Endothelial cell of umbilical vein (primary cell): ENCODE measurements around the gene ARHGEF17. TPM values are rescaled to one million over a fixed set of nuclear protein-coding genes. Genes with fewer than 3 reads are reported as not detected.

Experiments
- BruUV-seq: library from RNA; stranded (reverse); fragments of 400-500 nt; replicated peaks from 2 replicates; lab custom pipeline; 2021; lab: Mats Ljungman, UMichigan
- CTCF ChIA-PET: fragments of 300-600, 350-600 bp; sonication (Branson Sonifier 250); formaldehyde crosslinking; loops from one replicate; lab custom pipeline; 2021; ENCODE audit warnings: antibody characterized with exemption, inconsistent platforms; lab: Charles Lee
- POLR2A ChIA-PET: fragments of 300-600, 350-600 bp; sonication (Branson Sonifier 250); formaldehyde crosslinking; loops from one replicate; lab custom pipeline; 2021; ENCODE audit warnings: antibody characterized with exemption, inconsistent platforms; lab: Charles Lee
- DNase-seq: peaks from one replicate; pipeline ENCODE4 v3.0.0-alpha.2; 2011; ENCODE audit warnings: low read depth, low spot score
- FAIRE-seq: peaks from 2 replicates; lab custom pipeline; 2011; peaks lifted over from hg19 to GRCh38; lab: Jason Lieb, UNC
- H2AFZ ChIP-seq: 2 replicates; pipeline ENCODE4 v1.6.0; 2012; ENCODE audit warnings: low read depth, low read length, control low read depth, inconsistent platforms
- H3K27ac ChIP-seq: 2 replicates; pipeline ENCODE4 v1.5.1; 2011; ENCODE audit warnings: low read depth, mild to moderate bottlenecking, control low read depth, low read length, moderate library complexity; ENCODE audit not compliant: insufficient read depth
- H3K27me3 ChIP-seq, 2 experiments: 2 replicates each; pipeline versions ENCODE4 v1.6.0 to v1.6.1; 2011; ENCODE audit warnings: low read length in 2 of 2, mixed read lengths in 1 of 2; ENCODE audit not compliant: control insufficient read depth in 2 of 2, insufficient read depth in 2 of 2
- H3K36me3 ChIP-seq, 2 experiments: 2 replicates in 1 of 2; 3 replicates in 1 of 2; pipeline ENCODE4 v1.5.1; 2011; ENCODE audit warnings: low read length in 2 of 2, mild to moderate bottlenecking in 1 of 2, moderate library complexity in 1 of 2; ENCODE audit not compliant: control insufficient read depth in 2 of 2, insufficient read depth in 2 of 2; ENCODE audit errors: extremely low read depth in 1 of 2
- H3K4me1 ChIP-seq: 3 replicates; pipeline ENCODE4 v1.5.1; 2011; ENCODE audit warnings: mild to moderate bottlenecking, low read length; ENCODE audit not compliant: control insufficient read depth, insufficient read depth; ENCODE audit errors: extremely low read depth
- H3K4me2 ChIP-seq: 2 replicates; pipeline ENCODE4 v1.6.1; 2011; ENCODE audit warnings: low read length, control low read depth, mixed read lengths; ENCODE audit not compliant: insufficient read depth
- H3K4me3 ChIP-seq, 3 experiments: fragments of 200-600 bp in 1 of 3; sonication (generic), shearing (Covaris generic) in 1 of 3; replicated peaks in 1 of 3; 2 replicates each; pipeline ENCODE4 v1.5.1; 2011 to 2016; ENCODE audit warnings: control low read depth in 3 of 3, low read length in 3 of 3, mild to moderate bottlenecking in 2 of 3, inconsistent platforms in 1 of 3, low read depth in 1 of 3, moderate library complexity in 1 of 3; ENCODE audit not compliant: insufficient read depth in 1 of 3
- H3K79me2 ChIP-seq: 2 replicates; pipeline ENCODE4 v1.6.0; 2012; ENCODE audit warnings: low read length, inconsistent platforms; ENCODE audit not compliant: control insufficient read depth, insufficient read depth
- H3K9ac ChIP-seq: replicated peaks from 2 replicates; pipeline ENCODE3; 2011; ENCODE audit warnings: low read length, control low read depth; ENCODE audit not compliant: insufficient read depth; ENCODE audit errors: extremely low read depth
- H3K9me1 ChIP-seq: replicated peaks from 3 replicates; pipeline ENCODE4 v1.6.0; 2011; ENCODE audit warnings: mild to moderate bottlenecking, low read length; ENCODE audit not compliant: control insufficient read depth, insufficient read depth; ENCODE audit errors: extremely low read depth
- H3K9me3 ChIP-seq: replicated peaks from 2 replicates; pipeline ENCODE4 v1.5.1; 2012; ENCODE audit warnings: low read length, inconsistent platforms; ENCODE audit not compliant: control insufficient read depth, insufficient read depth
- H4K20me1 ChIP-seq: replicated peaks from 2 replicates; pipeline ENCODE3; 2011; ENCODE audit warnings: mild to moderate bottlenecking, low read length; ENCODE audit not compliant: control insufficient read depth, insufficient read depth; ENCODE audit errors: extremely low read depth
- EZH2 ChIP-seq: IDR thresholded peaks from 2 replicates; pipeline ENCODE4 v1.6.1; 2012; ENCODE audit warnings: borderline replicate concordance, low read depth, mild to moderate bottlenecking, moderate library complexity, low read length, inconsistent platforms; ENCODE audit not compliant: severe bottlenecking
- FOS ChIP-seq: IDR thresholded peaks from 2 replicates; pipeline ENCODE4 v1.6.1; 2011; ENCODE audit warnings: mild to moderate bottlenecking, low read length, moderate library complexity, borderline replicate concordance; ENCODE audit not compliant: insufficient read depth
- GATA2 ChIP-seq: IDR thresholded peaks from 2 replicates; pipeline ENCODE4 v1.7.0; 2011; ENCODE audit warnings: low read depth, mild to moderate bottlenecking, moderate library complexity, mixed read lengths, low read length; ENCODE audit not compliant: insufficient read length, insufficient read depth
- JUN ChIP-seq: IDR thresholded peaks from 2 replicates; pipeline ENCODE4 v1.6.1; 2011; ENCODE audit warnings: borderline replicate concordance, low read depth; ENCODE audit not compliant: insufficient read length, insufficient read depth
- MAX ChIP-seq: IDR thresholded peaks from 2 replicates; pipeline ENCODE4 v1.6.1; 2011; ENCODE audit not compliant: insufficient read depth, insufficient read length
- MYC ChIP-seq: IDR thresholded peaks from one replicate; pipeline ENCODE4 v1.6.1; 2011; ENCODE audit warnings: mild to moderate bottlenecking, low read depth, low read length
- POLR2A ChIP-seq: IDR thresholded peaks from 2 replicates; pipeline ENCODE4 v1.6.1; 2012; ENCODE audit warnings: low read depth, mild to moderate bottlenecking, control low read depth, low read length
- POLR2AphosphoS5 ChIP-seq: IDR thresholded peaks from 2 replicates; pipeline ENCODE4 v1.6.1; 2012; ENCODE audit warnings: low read depth, mild to moderate bottlenecking, control low read depth, low read length, moderate library complexity; ENCODE audit not compliant: insufficient read depth
- dilution Hi-C: fragments of 300-500 bp; cut with MboI; formaldehyde crosslinking; loops from one replicate; pipeline ENCODE4 v1.15.0; 2019; ENCODE audit warnings: low sequenced_read_pairs; ENCODE audit not compliant: extremely low pct_ligation_motif_present
- intact Hi-C: fragments of 100-400 bp; cut with micrococcal nuclease; formaldehyde crosslinking; loops from one replicate; pipeline ENCODE4 v1.10.0; 2022
- polyA plus RNA-seq, 4 experiments: library from polyadenylated mRNA; depleted of rRNA in 3 of 4; stranded (reverse) in 3 of 4; unstranded in 1 of 4; fragments of >200 nt; gene quantifications; 2 replicates each; pipeline versions ENCODE4 v1.2.1 to v1.2.3, GENCODE V29; 2011 to 2012; ENCODE audit warnings: missing spikeins in 1 of 4
- total RNA-seq: library from RNA; stranded (reverse); gene quantifications from 2 replicates; pipeline ENCODE4 v1.2.3, GENCODE V29; 2021
- TF ChIP-seq, protein P1 (sequence below), 2 donors: IDR thresholded peaks; 1 replicate in 1 of 2; 2 replicates in 1 of 2; pipeline ENCODE4 v1.5.1; 2011; ENCODE audit warnings: low read length in 2 of 2, mild to moderate bottlenecking in 2 of 2, moderate library complexity in 2 of 2, control low read depth in 1 of 2, inconsistent platforms in 1 of 2, low read depth in 1 of 2; ENCODE audit not compliant: insufficient read depth in 1 of 2; ENCODE audit errors: extremely low read depth in 1 of 2

Gene ARHGEF17
- total and polyA plus RNA-seq, 2 donors (not counting 3 experiments of a cell fraction or from before 2014, with no cell fraction given), result 74.9 to 89.9 TPM

- peaks cover 46% of the 10 kb centered on the region for H3K79me2 ChIP-seq
- no peak for DNase-seq
- H3K9me3 ChIP-seq, result no peaks in the 10 kb centered on the region
- intact Hi-C loops, result no loop called here
- H3K9ac ChIP-seq, result no peak overlapping the region
- no peaks in the 10 kb centered on the region for H3K9me1 ChIP-seq
- H3K27ac ChIP-seq, result no peak overlapping the region
- H3K27me3 ChIP-seq, result no peaks in the 10 kb centered on the region
- FAIRE-seq, result no peak
- no peaks in the 10 kb centered on the region for H4K20me1 ChIP-seq
- ChIA-PET CTCF (interaction anchor here (1.1 to 16.0 kb wide), 3 partner anchors 8 to 26 kb away, joined by 3 to 455 read pairs (median 6); no protein-coding TSS in a partner anchor), POLR2A (no interaction called here)
- no peak overlapping the region for H3K4me3 ChIP-seq
- H2AFZ ChIP-seq, result no peak overlapping the region
- dilution Hi-C loops, result no loop called here
- peaks cover 29% of the 10 kb centered on the region for H3K4me1 ChIP-seq
- TF ChIP-seq, protein P1, sequence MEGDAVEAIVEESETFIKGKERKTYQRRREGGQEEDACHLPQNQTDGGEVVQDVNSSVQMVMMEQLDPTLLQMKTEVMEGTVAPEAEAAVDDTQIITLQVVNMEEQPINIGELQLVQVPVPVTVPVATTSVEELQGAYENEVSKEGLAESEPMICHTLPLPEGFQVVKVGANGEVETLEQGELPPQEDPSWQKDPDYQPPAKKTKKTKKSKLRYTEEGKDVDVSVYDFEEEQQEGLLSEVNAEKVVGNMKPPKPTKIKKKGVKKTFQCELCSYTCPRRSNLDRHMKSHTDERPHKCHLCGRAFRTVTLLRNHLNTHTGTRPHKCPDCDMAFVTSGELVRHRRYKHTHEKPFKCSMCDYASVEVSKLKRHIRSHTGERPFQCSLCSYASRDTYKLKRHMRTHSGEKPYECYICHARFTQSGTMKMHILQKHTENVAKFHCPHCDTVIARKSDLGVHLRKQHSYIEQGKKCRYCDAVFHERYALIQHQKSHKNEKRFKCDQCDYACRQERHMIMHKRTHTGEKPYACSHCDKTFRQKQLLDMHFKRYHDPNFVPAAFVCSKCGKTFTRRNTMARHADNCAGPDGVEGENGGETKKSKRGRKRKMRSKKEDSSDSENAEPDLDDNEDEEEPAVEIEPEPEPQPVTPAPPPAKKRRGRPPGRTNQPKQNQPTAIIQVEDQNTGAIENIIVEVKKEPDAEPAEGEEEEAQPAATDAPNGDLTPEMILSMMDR (IDR thresholded peaks at IDR 0.05; ENCODE audit: extremely low read depth in 1 of 2, insufficient read depth in 1 of 2, low read depth in 1 of 2, low read length in 2 of 2), result no peak
- no peak for TF ChIP-seq FOS
- TF ChIP-seq POLR2A, result no peak
- TF ChIP-seq EZH2, result no peak
- TF ChIP-seq POLR2AphosphoS5, result no peak
- TF ChIP-seq MAX, result no peak
- TF ChIP-seq JUN, result no peak
- no peak for TF ChIP-seq GATA2
- TF ChIP-seq MYC, result no peak
- no peak overlapping the region for H3K4me2 ChIP-seq
- no TSS peak for BruUV-seq
- H3K36me3 ChIP-seq, result peaks cover 0 to 4% of the 10 kb centered on the region in 2 experiments
Measured at GRCh38 chr11:73315293-73316020, 7.4 kb downstream of the ARHGEF17 start.
